Esophagus squamous epithelium (tissue), 4 donors: Measurements from ENCODE around the gene KLHL29.

Experiments
- POLR2A ChIP-seq, 4 donors: fragments of 450-650 bp; IDR thresholded peaks; one replicate each; pipeline ENCODE4 v1.6.1; 2017; ENCODE audit warnings: antibody characterized with exemption in 4 of 4, mild to moderate bottlenecking in 4 of 4, moderate library complexity in 3 of 4
- TF ChIP-seq, protein P1 (sequence below), 6 experiments: fragments of 450-650 bp in 4 of 6; fragments of 200-600 bp in 2 of 6; sonication (generic) in 2 of 6; IDR thresholded peaks; one replicate each; pipeline ENCODE4 v1.5.1; 2016 to 2019; ENCODE audit warnings: antibody characterized with exemption in 6 of 6, mild to moderate bottlenecking in 4 of 6, moderate library complexity in 4 of 6

- TF ChIP-seq, protein P1, sequence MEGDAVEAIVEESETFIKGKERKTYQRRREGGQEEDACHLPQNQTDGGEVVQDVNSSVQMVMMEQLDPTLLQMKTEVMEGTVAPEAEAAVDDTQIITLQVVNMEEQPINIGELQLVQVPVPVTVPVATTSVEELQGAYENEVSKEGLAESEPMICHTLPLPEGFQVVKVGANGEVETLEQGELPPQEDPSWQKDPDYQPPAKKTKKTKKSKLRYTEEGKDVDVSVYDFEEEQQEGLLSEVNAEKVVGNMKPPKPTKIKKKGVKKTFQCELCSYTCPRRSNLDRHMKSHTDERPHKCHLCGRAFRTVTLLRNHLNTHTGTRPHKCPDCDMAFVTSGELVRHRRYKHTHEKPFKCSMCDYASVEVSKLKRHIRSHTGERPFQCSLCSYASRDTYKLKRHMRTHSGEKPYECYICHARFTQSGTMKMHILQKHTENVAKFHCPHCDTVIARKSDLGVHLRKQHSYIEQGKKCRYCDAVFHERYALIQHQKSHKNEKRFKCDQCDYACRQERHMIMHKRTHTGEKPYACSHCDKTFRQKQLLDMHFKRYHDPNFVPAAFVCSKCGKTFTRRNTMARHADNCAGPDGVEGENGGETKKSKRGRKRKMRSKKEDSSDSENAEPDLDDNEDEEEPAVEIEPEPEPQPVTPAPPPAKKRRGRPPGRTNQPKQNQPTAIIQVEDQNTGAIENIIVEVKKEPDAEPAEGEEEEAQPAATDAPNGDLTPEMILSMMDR (IDR thresholded peaks at IDR 0.05): no peak
- TF ChIP-seq POLR2A (IDR thresholded peaks at IDR 0.05): no peak
These were observed 146.3 kb downstream of the KLHL29 start for GRCh38 chr2:23531280-23531679.
